IMR-90 (cell line): Measurements from ENCODE around the gene MCF2L2. TPM values are rescaled to one million over a fixed set of nuclear protein-coding genes. Genes with fewer than 3 reads are reported as not detected.

ENCODE experiments used
- ATAC-seq: fragments of 200-7000 bp; cut with Tn5 transposase; 2 replicates; pipeline ENCODE4 v1.9.1; 2020; ENCODE audit warnings: low read depth, mild to moderate bottlenecking, moderate library complexity
- BruUV-seq: library from RNA; stranded (reverse); fragments of 400-500 nt; replicated peaks from 2 replicates; lab custom pipeline; 2021; lab: Mats Ljungman, UMichigan
- CTCF ChIA-PET: fragments of 300-600 bp; formaldehyde crosslinking; extraction: SDS; loops from one replicate; lab custom pipeline; 2021; ENCODE audit warnings: antibody characterized with exemption; lab: Yijun Ruan, JAX
- POLR2A ChIA-PET: fragments of 300-600 bp; sonication (Branson Sonifier 250); formaldehyde crosslinking; loops from one replicate; lab custom pipeline; 2022; ENCODE audit warnings: antibody characterized with exemption; ENCODE audit not compliant: unreplicated experiment; lab: Charles Lee
- DNase-seq: peaks from one replicate; pipeline ENCODE4 v3.0.0; 2013
- H2AFZ ChIP-seq: replicated peaks from 2 replicates; pipeline ENCODE3; 2013; ENCODE audit warnings: low read length, mild to moderate bottlenecking; ENCODE audit not compliant: poor library complexity
- H2AK5ac ChIP-seq: 2 replicates; pipeline ENCODE4 v1.6.1; 2013; ENCODE audit warnings: low read depth, low read length, inconsistent platforms
- H2AK9ac ChIP-seq: replicated peaks from 2 replicates; pipeline ENCODE3; 2013; ENCODE audit warnings: mild to moderate bottlenecking, low read depth, low read length, moderate library complexity; ENCODE audit not compliant: poor library complexity
- H2BK120ac ChIP-seq: 2 replicates; pipeline ENCODE4 v1.6.1; 2013; ENCODE audit warnings: low read depth, low read length, inconsistent platforms
- H2BK15ac ChIP-seq: 3 replicates; pipeline ENCODE4 v1.6.1; 2013; ENCODE audit warnings: low read depth, low read length, inconsistent platforms
- H2BK20ac ChIP-seq: 2 replicates; pipeline ENCODE4 v1.6.1; 2013; ENCODE audit warnings: low read depth, mild to moderate bottlenecking, inconsistent platforms, low read length, moderate library complexity
- H2BK5ac ChIP-seq: 2 replicates; pipeline ENCODE4 v1.6.1; 2013; ENCODE audit warnings: mild to moderate bottlenecking, low read depth, low read length, inconsistent platforms; ENCODE audit not compliant: poor library complexity, severe bottlenecking
- H3K14ac ChIP-seq: replicated peaks from 2 replicates; pipeline ENCODE4 v1.6.1; 2013; ENCODE audit warnings: low read depth, low read length, inconsistent platforms
- H3K18ac ChIP-seq: 2 replicates; pipeline ENCODE4 v1.6.1; 2013; ENCODE audit warnings: low read depth, low read length, control low read depth
- H3K23ac ChIP-seq: 2 replicates; pipeline ENCODE4 v1.6.1; 2013; ENCODE audit warnings: low read depth, low read length, inconsistent platforms
- H3K27ac ChIP-seq: 2 replicates; pipeline ENCODE4 v1.5.1; 2013; ENCODE audit warnings: mild to moderate bottlenecking, control low read depth, low read length; ENCODE audit not compliant: insufficient read depth
- H3K27me3 ChIP-seq: 2 replicates; pipeline ENCODE4 v1.6.1; 2013; ENCODE audit warnings: low read length; ENCODE audit not compliant: control insufficient read depth, insufficient read depth
- H3K36me3 ChIP-seq: 2 replicates; pipeline ENCODE4 v1.6.1; 2013; ENCODE audit warnings: low read length, mixed read lengths; ENCODE audit not compliant: control insufficient read depth, insufficient read depth
- H3K4ac ChIP-seq: 2 replicates; pipeline ENCODE4 v1.6.1; 2013; ENCODE audit warnings: low read depth, low read length, inconsistent platforms
- H3K4me1 ChIP-seq: 2 replicates; pipeline ENCODE4 v1.6.1; 2013; ENCODE audit warnings: low read length, mixed read lengths; ENCODE audit not compliant: control insufficient read depth, insufficient read depth
- H3K4me2 ChIP-seq: 2 replicates; pipeline ENCODE4 v1.6.1; 2013; ENCODE audit warnings: low read depth, mild to moderate bottlenecking, control low read depth, low read length, moderate library complexity
- H3K4me3 ChIP-seq: 2 replicates; pipeline ENCODE4 v1.5.1; 2013; ENCODE audit warnings: low read depth, mild to moderate bottlenecking, control low read depth, low read length, moderate library complexity; ENCODE audit not compliant: insufficient read depth
- H3K56ac ChIP-seq: 2 replicates; pipeline ENCODE4 v1.6.1; 2013; ENCODE audit warnings: low read length, inconsistent platforms; ENCODE audit not compliant: insufficient read depth; ENCODE audit errors: extremely low read depth
- H3K79me1 ChIP-seq, 2 experiments: 2 replicates each; pipeline ENCODE4 v1.6.1; 2013; ENCODE audit warnings: low read length in 2 of 2, inconsistent platforms in 1 of 2, low read depth in 1 of 2
- H3K9ac ChIP-seq: 2 replicates; pipeline ENCODE4 v1.6.1; 2013; ENCODE audit warnings: low read depth, low read length, control low read depth
- H3K9me1 ChIP-seq: 2 replicates; pipeline ENCODE4 v1.6.1; 2013; ENCODE audit warnings: low read length, inconsistent platforms; ENCODE audit not compliant: insufficient read depth
- H3K9me3 ChIP-seq: 2 replicates; pipeline ENCODE4 v1.6.1; 2013; ENCODE audit warnings: low read length; ENCODE audit not compliant: control insufficient read depth, insufficient read depth
- H4K20me1 ChIP-seq: 2 replicates; pipeline ENCODE4 v1.6.1; 2013; ENCODE audit warnings: low read length, inconsistent platforms; ENCODE audit not compliant: insufficient read depth
- H4K5ac ChIP-seq: 2 replicates; pipeline ENCODE4 v1.6.1; 2013; ENCODE audit warnings: mild to moderate bottlenecking, low read depth, low read length, control low read depth
- H4K8ac ChIP-seq, 2 experiments: 2 replicates each; pipeline ENCODE4 v1.6.1; 2013; ENCODE audit warnings: low read depth in 2 of 2, low read length in 2 of 2, control low read depth in 1 of 2, inconsistent platforms in 1 of 2
- H4K91ac ChIP-seq: 2 replicates; pipeline ENCODE4 v1.6.1; 2013; ENCODE audit warnings: low read depth, low read length, inconsistent platforms; ENCODE audit not compliant: insufficient read depth
- BHLHE40 ChIP-seq: fragments of 150-350 bp; IDR thresholded peaks from 2 replicates; pipeline ENCODE4 v1.6.1; 2016; ENCODE audit warnings: mild to moderate bottlenecking, low read depth, low read length
- CEBPB ChIP-seq: IDR thresholded peaks from 2 replicates; pipeline ENCODE4 v1.6.1; 2012; ENCODE audit warnings: low read depth, low read length, improper control_type of control experiment
- CHD1 ChIP-seq: IDR thresholded peaks from 2 replicates; pipeline ENCODE4 v1.6.1; 2012; ENCODE audit warnings: low read depth, low read length, improper control_type of control experiment
- FOS ChIP-seq: fragments of 150-350 bp; IDR thresholded peaks from 2 replicates; pipeline ENCODE4 v1.6.1; 2016; ENCODE audit warnings: low read depth, low read length
- MAFK ChIP-seq: IDR thresholded peaks from 2 replicates; pipeline ENCODE4 v1.6.1; 2012; ENCODE audit warnings: low read depth, low read length, improper control_type of control experiment
- MAZ ChIP-seq: IDR thresholded peaks from 2 replicates; pipeline ENCODE4 v1.6.1; 2012; ENCODE audit warnings: low read depth, mild to moderate bottlenecking, low read length, improper control_type of control experiment, moderate library complexity, borderline replicate concordance
- MXI1 ChIP-seq: IDR thresholded peaks from 2 replicates; pipeline ENCODE4 v1.6.1; 2012; ENCODE audit warnings: low read depth, mild to moderate bottlenecking, low read length, moderate library complexity, borderline replicate concordance
- NFE2L2 ChIP-seq: fragments of 150-350 bp; IDR thresholded peaks from 2 replicates; pipeline ENCODE4 v1.6.1; 2016; ENCODE audit warnings: low read depth, mild to moderate bottlenecking, low read length
- POLR2A ChIP-seq: IDR thresholded peaks from 2 replicates; pipeline ENCODE4 v1.6.1; 2012; ENCODE audit warnings: mild to moderate bottlenecking, low read depth, low read length
- RAD21 ChIP-seq: IDR thresholded peaks from 2 replicates; pipeline ENCODE4 v1.6.1; 2012; ENCODE audit warnings: low read length, improper control_type of control experiment
- RCOR1 ChIP-seq: IDR thresholded peaks from 2 replicates; pipeline ENCODE4 v1.6.1; 2012; ENCODE audit warnings: mild to moderate bottlenecking, low read length, improper control_type of control experiment; ENCODE audit not compliant: insufficient replicate concordance
- RFX5 ChIP-seq: IDR thresholded peaks from 2 replicates; pipeline ENCODE4 v1.8.0; 2012; ENCODE audit warnings: low read depth, mild to moderate bottlenecking, low read length, moderate library complexity
- SMC3 ChIP-seq: fragments of 150-350 bp; IDR thresholded peaks from 2 replicates; pipeline ENCODE4 v1.6.1; 2016; ENCODE audit warnings: low read depth, mild to moderate bottlenecking, antibody characterized with exemption, low read length, moderate library complexity
- WGBS, 2 experiments: methylation state at CpG; one replicate each; pipeline versions ENCODE4 v1.1.5 to v1.1.7; 2013; ENCODE audit warnings: missing lambda C conversion rate in 2 of 2; ENCODE audit not compliant: insufficient read length in 1 of 2; ENCODE audit errors: extremely low coverage in 2 of 2; 5-methylcytosine and 5-hydroxymethylcytosine counted together
- dilution Hi-C: fragments of 300-500 bp; cut with HindIII; formaldehyde crosslinking; loops from one replicate; pipeline ENCODE4 v1.14.3; 2018; ENCODE audit warnings: low sequenced_read_pairs; ENCODE audit not compliant: unreplicated experiment
- in situ Hi-C: fragments of 300-500 bp; cut with MboI; formaldehyde crosslinking; loops from 3 replicates; pipeline ENCODE4 v1.14.3; 2019; ENCODE audit warnings: low sequenced_read_pairs, inconsistent platforms, mixed read lengths
- intact Hi-C: fragments of 100-400 bp; cut with micrococcal nuclease; formaldehyde crosslinking; loops from 2 replicates; pipeline ENCODE4 v1.10.0; 2022
- polyA plus RNA-seq, 3 experiments: library from polyadenylated mRNA; depleted of rRNA; stranded (reverse); fragments of >200 nt; gene quantifications; 2 replicates each; pipeline ENCODE4 v1.2.3, GENCODE V29; 2012; ENCODE audit warnings: low replicate concordance in 1 of 3
- total RNA-seq: library from RNA; depleted of rRNA; stranded (reverse); fragments of >200 nt; gene quantifications from 2 replicates; pipeline ENCODE4 v1.2.3, GENCODE V29; 2012
- TF ChIP-seq, protein P1 (sequence below): conservative IDR thresholded peaks from 2 replicates; pipeline ENCODE4 v1.5.1; 2012; ENCODE audit warnings: mild to moderate bottlenecking, low read depth, low read length, improper control_type of control experiment
- TF ChIP-seq, protein P2 (sequence below): fragments of 150-350 bp; IDR thresholded peaks from 2 replicates; pipeline ENCODE4 v1.6.1; 2017; ENCODE audit warnings: mild to moderate bottlenecking, antibody characterized with exemption, low read length, low read depth
- TF ChIP-seq, protein P3 (sequence below): fragments of 150-350 bp; IDR thresholded peaks from 2 replicates; pipeline ENCODE4 v1.6.1; 2016; ENCODE audit warnings: low read depth, mild to moderate bottlenecking, low read length, moderate library complexity, borderline replicate concordance

Gene MCF2L2
- total and polyA plus RNA-seq, 2 of the 4 experiments (the other 2 are of a cell fraction) = under 0.01 TPM; not detected in 1

DNA sequence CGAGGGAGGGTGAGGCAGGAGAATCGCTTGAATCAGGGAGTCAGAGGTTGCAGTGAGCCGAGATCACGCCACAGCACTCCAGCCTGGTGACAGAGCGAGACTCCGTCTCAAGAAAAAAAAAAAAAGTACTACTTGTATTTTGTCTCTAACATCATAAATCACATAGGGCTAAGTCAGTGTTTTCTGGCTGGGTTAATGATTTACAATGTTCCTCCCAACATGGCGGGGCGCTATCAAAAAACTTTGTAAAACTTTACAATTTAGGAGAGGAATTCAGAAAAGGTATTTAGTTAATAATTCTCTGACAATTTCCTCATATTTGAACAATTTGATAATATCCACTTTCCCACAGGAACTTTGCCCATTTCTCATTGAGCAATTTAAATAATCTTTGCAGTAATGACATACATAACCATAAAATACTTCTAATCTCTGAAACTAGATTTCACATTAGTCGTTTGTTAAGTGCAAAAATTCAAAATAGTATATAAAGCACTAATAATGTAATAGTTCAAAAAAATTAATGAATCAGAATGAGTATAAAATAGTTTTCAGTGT, 202.0 kb downstream of the MCF2L2 start:
- dilution Hi-C loops = no loop called here
- DNase-seq (no peak), ATAC-seq (no peak)
- Histone ChIP-seq H4K8ac (no peak overlapping the region), H2BK20ac (no peak overlapping the region), H3K4me1 (no peaks in the 10 kb centered on the region), H2BK15ac (no peak overlapping the region), H2AFZ (no peak overlapping the region), H3K27ac (no peak overlapping the region), H3K18ac (no peak overlapping the region), H2AK9ac (no peak overlapping the region), H3K4me3 (no peak overlapping the region), H3K4ac (no peak overlapping the region), H3K36me3 (no peaks in the 10 kb centered on the region), H3K9me1 (no peaks in the 10 kb centered on the region), H3K23ac (no peak overlapping the region), H4K91ac (no peak overlapping the region), H2AK5ac (no peak overlapping the region), H3K4me2 (no peak overlapping the region), H3K14ac (no peak overlapping the region), H3K27me3 (peaks cover 30% of the 10 kb centered on the region), H3K9me3 (no peaks in the 10 kb centered on the region), H2BK120ac (no peak overlapping the region), H4K5ac (no peak overlapping the region), H3K9ac (no peak overlapping the region), H3K79me1 (no peaks in the 10 kb centered on the region), H4K20me1 (no peaks in the 10 kb centered on the region), H3K56ac (no peak overlapping the region), H2BK5ac (no peak overlapping the region)
- WGBS, 2 experiments = no CpG with 5 or more reads among the region's 9 CpGs
- ChIA-PET POLR2A (no interaction called here), CTCF (interaction anchor here (0.6 kb wide), 1 partner anchor 556 kb away, joined by 4 read pairs; no protein-coding TSS in a partner anchor)
- TF ChIP-seq CHD1 (no peak), NFE2L2 (no peak), RCOR1 (no peak), POLR2A (no peak), FOS (no peak), SMC3 (no peak), RFX5 (no peak), RAD21 (no peak), MAZ (no peak), CEBPB (no peak), MXI1 (no peak), MAFK (no peak), BHLHE40 (no peak)
- TF ChIP-seq, protein P1, sequence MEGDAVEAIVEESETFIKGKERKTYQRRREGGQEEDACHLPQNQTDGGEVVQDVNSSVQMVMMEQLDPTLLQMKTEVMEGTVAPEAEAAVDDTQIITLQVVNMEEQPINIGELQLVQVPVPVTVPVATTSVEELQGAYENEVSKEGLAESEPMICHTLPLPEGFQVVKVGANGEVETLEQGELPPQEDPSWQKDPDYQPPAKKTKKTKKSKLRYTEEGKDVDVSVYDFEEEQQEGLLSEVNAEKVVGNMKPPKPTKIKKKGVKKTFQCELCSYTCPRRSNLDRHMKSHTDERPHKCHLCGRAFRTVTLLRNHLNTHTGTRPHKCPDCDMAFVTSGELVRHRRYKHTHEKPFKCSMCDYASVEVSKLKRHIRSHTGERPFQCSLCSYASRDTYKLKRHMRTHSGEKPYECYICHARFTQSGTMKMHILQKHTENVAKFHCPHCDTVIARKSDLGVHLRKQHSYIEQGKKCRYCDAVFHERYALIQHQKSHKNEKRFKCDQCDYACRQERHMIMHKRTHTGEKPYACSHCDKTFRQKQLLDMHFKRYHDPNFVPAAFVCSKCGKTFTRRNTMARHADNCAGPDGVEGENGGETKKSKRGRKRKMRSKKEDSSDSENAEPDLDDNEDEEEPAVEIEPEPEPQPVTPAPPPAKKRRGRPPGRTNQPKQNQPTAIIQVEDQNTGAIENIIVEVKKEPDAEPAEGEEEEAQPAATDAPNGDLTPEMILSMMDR = no peak
- TF ChIP-seq, protein P2, sequence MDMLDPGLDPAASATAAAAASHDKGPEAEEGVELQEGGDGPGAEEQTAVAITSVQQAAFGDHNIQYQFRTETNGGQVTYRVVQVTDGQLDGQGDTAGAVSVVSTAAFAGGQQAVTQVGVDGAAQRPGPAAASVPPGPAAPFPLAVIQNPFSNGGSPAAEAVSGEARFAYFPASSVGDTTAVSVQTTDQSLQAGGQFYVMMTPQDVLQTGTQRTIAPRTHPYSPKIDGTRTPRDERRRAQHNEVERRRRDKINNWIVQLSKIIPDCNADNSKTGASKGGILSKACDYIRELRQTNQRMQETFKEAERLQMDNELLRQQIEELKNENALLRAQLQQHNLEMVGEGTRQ = no peak
- TF ChIP-seq, protein P3, sequence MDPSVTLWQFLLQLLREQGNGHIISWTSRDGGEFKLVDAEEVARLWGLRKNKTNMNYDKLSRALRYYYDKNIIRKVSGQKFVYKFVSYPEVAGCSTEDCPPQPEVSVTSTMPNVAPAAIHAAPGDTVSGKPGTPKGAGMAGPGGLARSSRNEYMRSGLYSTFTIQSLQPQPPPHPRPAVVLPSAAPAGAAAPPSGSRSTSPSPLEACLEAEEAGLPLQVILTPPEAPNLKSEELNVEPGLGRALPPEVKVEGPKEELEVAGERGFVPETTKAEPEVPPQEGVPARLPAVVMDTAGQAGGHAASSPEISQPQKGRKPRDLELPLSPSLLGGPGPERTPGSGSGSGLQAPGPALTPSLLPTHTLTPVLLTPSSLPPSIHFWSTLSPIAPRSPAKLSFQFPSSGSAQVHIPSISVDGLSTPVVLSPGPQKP = no peak
- intact Hi-C loops = no loop called here
- in situ Hi-C loops = no loop called here
- BruUV-seq = no TSS peak
